Endothelial cell of umbilical vein (primary cell): Measurements from ENCODE around the gene ATXN2.

ENCODE experiments used
- CTCF ChIP-seq, 2 donors: IDR thresholded peaks; 1 replicate in 1 of 2; 2 replicates in 1 of 2; pipeline ENCODE4 v1.5.1; 2011; ENCODE audit warnings: low read length in 2 of 2, mild to moderate bottlenecking in 2 of 2, moderate library complexity in 2 of 2, control low read depth in 1 of 2, inconsistent platforms in 1 of 2, low read depth in 1 of 2; ENCODE audit not compliant: insufficient read depth in 1 of 2; ENCODE audit errors: extremely low read depth in 1 of 2
- EZH2 ChIP-seq: IDR thresholded peaks from 2 replicates; pipeline ENCODE4 v1.6.1; 2012; ENCODE audit warnings: borderline replicate concordance, low read depth, mild to moderate bottlenecking, moderate library complexity, low read length, inconsistent platforms; ENCODE audit not compliant: severe bottlenecking
- GATA2 ChIP-seq: IDR thresholded peaks from 2 replicates; pipeline ENCODE4 v1.7.0; 2011; ENCODE audit warnings: low read depth, mild to moderate bottlenecking, moderate library complexity, mixed read lengths, low read length; ENCODE audit not compliant: insufficient read length, insufficient read depth
- JUN ChIP-seq: IDR thresholded peaks from 2 replicates; pipeline ENCODE4 v1.6.1; 2011; ENCODE audit warnings: borderline replicate concordance, low read depth; ENCODE audit not compliant: insufficient read length, insufficient read depth
- MYC ChIP-seq: IDR thresholded peaks from one replicate; pipeline ENCODE4 v1.6.1; 2011; ENCODE audit warnings: mild to moderate bottlenecking, low read depth, low read length
- POLR2A ChIP-seq: IDR thresholded peaks from 2 replicates; pipeline ENCODE4 v1.6.1; 2012; ENCODE audit warnings: low read depth, mild to moderate bottlenecking, control low read depth, low read length
- POLR2AphosphoS5 ChIP-seq: IDR thresholded peaks from 2 replicates; pipeline ENCODE4 v1.6.1; 2012; ENCODE audit warnings: low read depth, mild to moderate bottlenecking, control low read depth, low read length, moderate library complexity; ENCODE audit not compliant: insufficient read depth
- TF ChIP-seq, protein P1 (sequence below): IDR thresholded peaks from 2 replicates; pipeline ENCODE4 v1.6.1; 2011; ENCODE audit not compliant: insufficient read depth, insufficient read length

GRCh38 chr12:111570084-111570961 is 28.8 kb downstream of the ATXN2 start:
- peak; percentile 26 for TF ChIP-seq GATA2
- no peak for TF ChIP-seq CTCF (IDR thresholded peaks at IDR 0.05; ENCODE audit: extremely low read depth in 1 of 2, insufficient read depth in 1 of 2, low read depth in 1 of 2, low read length in 2 of 2)
- no peak for TF ChIP-seq POLR2A
- no peak for TF ChIP-seq EZH2
- peak; percentile 50 for TF ChIP-seq JUN
- TF ChIP-seq MYC = no peak
- peak; percentile 56 for TF ChIP-seq POLR2AphosphoS5
- TF ChIP-seq, protein P1, sequence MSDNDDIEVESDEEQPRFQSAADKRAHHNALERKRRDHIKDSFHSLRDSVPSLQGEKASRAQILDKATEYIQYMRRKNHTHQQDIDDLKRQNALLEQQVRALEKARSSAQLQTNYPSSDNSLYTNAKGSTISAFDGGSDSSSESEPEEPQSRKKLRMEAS = no peak
